GM13976 (cell line): ENCODE data around the gene ZNF608.

Source experiments
- DNase-seq: peaks from one replicate; pipeline ENCODE4 v3.0.0; 2012; ENCODE audit warnings: low spot score
- CTCF ChIP-seq: IDR thresholded peaks from 2 replicates; pipeline ENCODE4 v1.5.1; 2012; ENCODE audit warnings: borderline replicate concordance, mild to moderate bottlenecking; ENCODE audit not compliant: insufficient read depth; ENCODE audit errors: extremely low read depth, missing control alignments, control extremely low read depth
- in situ Hi-C: fragments of 300-500 bp; cut with MboI; formaldehyde crosslinking; loops from one replicate; pipeline ENCODE4 v1.12.0; 2022; ENCODE audit warnings: low sequenced_read_pairs, mixed read lengths, inconsistent platforms; ENCODE audit not compliant: unreplicated experiment

ZNF608 gene

GRCh38 chr5:124719113-124719967 lies 27.1 kb downstream of the ZNF608 start:
- no peak for TF ChIP-seq CTCF
- in situ Hi-C loops = no loop called here

GRCh38 chr5:124718380-124718789 lies 28.1 kb downstream of the ZNF608 start:
- no peak for TF ChIP-seq CTCF
- in situ Hi-C loops = no loop called here
- no peak for DNase-seq

More at GRCh38 chr5:124719113-124719967, 27.1 kb downstream of the ZNF608 start:
- no peak for DNase-seq

- no peak for TF ChIP-seq CTCF
- no peak for DNase-seq
- in situ Hi-C loops = no loop called here
Measured at GRCh38 chr5:124716169-124716568, 30.3 kb downstream of the ZNF608 start.

- in situ Hi-C loops = no loop called here
- no peak for TF ChIP-seq CTCF
- no peak for DNase-seq
Measured at GRCh38 chr5:124714910-124715309, 31.5 kb downstream of the ZNF608 start.

- DNase-seq = no peak
- no peak for TF ChIP-seq CTCF
- in situ Hi-C loops = no loop called here
Measured at GRCh38 chr5:124713595-124713994, 32.8 kb downstream of the ZNF608 start.

- no peak for DNase-seq
- TF ChIP-seq CTCF = no peak
- in situ Hi-C loops = no loop called here
Measured at GRCh38 chr5:124712731-124713305, 33.6 kb downstream of the ZNF608 start.
